Activated T-helper 1 cell treated with anti-CD3 and anti-CD28 coated beads, Interleukin-12 subunit alpha, Interleukin-12 subunit beta, Interleukin-2, Interleukin-4 antibody, amounts not matched to agents 30 ng/mL and 10 ng/mL and 1 ng/mL, durations not matched to agents 14 hours and 24 hours and 36 hours (primary cell): Measurements from ENCODE around the gene SLC66A2. TPM values are rescaled to one million over a fixed set of nuclear protein-coding genes. Genes with fewer than 3 reads are reported as not detected.
A peak's percentile ranks its signal among the peaks of the same experiment; 100 is the strongest.

Experiments used
- DNase-seq: peaks from one replicate; pipeline ENCODE4 v3.0.0; 2021; ENCODE audit warnings: low spot score
- H3K27ac Mint-ChIP-seq: one replicate; pipeline ENCODE4 v1.8.0; 2021; ENCODE audit warnings: mild to moderate bottlenecking, mixed read lengths
- H3K27me3 Mint-ChIP-seq: one replicate; pipeline ENCODE4 v1.8.0; 2022; ENCODE audit warnings: mild to moderate bottlenecking, moderate library complexity, mixed read lengths; ENCODE audit not compliant: insufficient read depth
- H3K36me3 Mint-ChIP-seq: one replicate; pipeline ENCODE4 v1.8.0; 2021; ENCODE audit warnings: low read depth, mixed read lengths
- H3K4me1 Mint-ChIP-seq: one replicate; pipeline ENCODE4 v1.8.0; 2021; ENCODE audit warnings: low read depth, mixed read lengths
- H3K4me3 Mint-ChIP-seq: one replicate; pipeline ENCODE4 v1.8.0; 2021; ENCODE audit warnings: mild to moderate bottlenecking, moderate library complexity, mixed read lengths
- H3K9me3 Mint-ChIP-seq: one replicate; pipeline ENCODE4 v1.8.0; 2021; ENCODE audit warnings: mixed read lengths
- intact Hi-C: fragments of 100-400 bp; cut with micrococcal nuclease; formaldehyde crosslinking; loops from one replicate; pipeline ENCODE4 v1.15.1; 2024
- total RNA-seq: library from RNA; stranded (reverse); gene quantifications from 2 replicates; pipeline ENCODE4 v1.2.3, GENCODE V29; 2022

Gene SLC66A2
- total RNA-seq, 1 donor from 2014 or later = 49.2 TPM

- Mint-ChIP-seq H3K36me3 (peaks cover 16% of the 10 kb centered on the region), H3K4me1 (peaks cover 11% of the 10 kb centered on the region), H3K27ac (no peak overlapping the region), H3K4me3 (no peak overlapping the region), H3K9me3 (peaks cover 2% of the 10 kb centered on the region), H3K27me3 (no peaks in the 10 kb centered on the region)
- no peak for DNase-seq
- intact Hi-C loops = no loop called here
These were observed 47.6 kb downstream of the SLC66A2 start for GRCh38 chr18:79903787-79904356.

- DNase-seq = no peak
- H3K4me3 Mint-ChIP-seq = no peak overlapping the region
- intact Hi-C loops = no loop called here
These were observed 48.3 kb downstream of the SLC66A2 start for GRCh38 chr18:79903071-79903635.

GRCh38 chr18:79902640-79903039 lies 48.8 kb downstream of the SLC66A2 start:
- H3K4me3 Mint-ChIP-seq = no peak overlapping the region
- peaks cover 11% of the 10 kb centered on the region for H3K4me1 Mint-ChIP-seq
- peaks cover 5% of the 10 kb centered on the region for H3K9me3 Mint-ChIP-seq
- no peak overlapping the region for H3K27ac Mint-ChIP-seq
- no peak for DNase-seq
- H3K27me3 Mint-ChIP-seq = no peaks in the 10 kb centered on the region
- H3K36me3 Mint-ChIP-seq = peaks cover 9% of the 10 kb centered on the region
- intact Hi-C loops = no loop called here

More at GRCh38 chr18:79903071-79903635, 48.3 kb downstream of the SLC66A2 start:
- H3K27ac Mint-ChIP-seq = no peak overlapping the region
- H3K27me3 Mint-ChIP-seq = no peaks in the 10 kb centered on the region
- peaks cover 11% of the 10 kb centered on the region for H3K4me1 Mint-ChIP-seq
- no peaks in the 10 kb centered on the region for H3K9me3 Mint-ChIP-seq
- H3K36me3 Mint-ChIP-seq = peaks cover 10% of the 10 kb centered on the region

GRCh38 chr18:79902075-79902474 lies 49.4 kb downstream of the SLC66A2 start:
- H3K36me3 Mint-ChIP-seq = peaks cover 11% of the 10 kb centered on the region
- H3K27me3 Mint-ChIP-seq = no peaks in the 10 kb centered on the region
- DNase-seq = no peak
- no peak overlapping the region for H3K27ac Mint-ChIP-seq
- intact Hi-C loops = no loop called here
- H3K9me3 Mint-ChIP-seq = peaks cover 10% of the 10 kb centered on the region
- H3K4me3 Mint-ChIP-seq = no peak overlapping the region
- peaks cover 11% of the 10 kb centered on the region for H3K4me1 Mint-ChIP-seq

- H3K36me3 Mint-ChIP-seq = peaks cover 12% of the 10 kb centered on the region
- peaks cover 11% of the 10 kb centered on the region for H3K4me1 Mint-ChIP-seq
- DNase-seq = no peak
- no peak overlapping the region for H3K27ac Mint-ChIP-seq
- H3K27me3 Mint-ChIP-seq = no peaks in the 10 kb centered on the region
- H3K9me3 Mint-ChIP-seq = peaks cover 14% of the 10 kb centered on the region
- H3K4me3 Mint-ChIP-seq = no peak overlapping the region
- intact Hi-C loops = no loop called here
These were observed 49.8 kb downstream of the SLC66A2 start for GRCh38 chr18:79901665-79902064.

- Mint-ChIP-seq H3K36me3 (peaks cover 12% of the 10 kb centered on the region), H3K27me3 (no peaks in the 10 kb centered on the region), H3K4me3 (no peak overlapping the region), H3K27ac (no peak overlapping the region), H3K9me3 (peaks cover 20% of the 10 kb centered on the region), H3K4me1 (peaks cover 6% of the 10 kb centered on the region)
- intact Hi-C loops = no loop called here
- DNase-seq = no peak
These were observed 50.6 kb downstream of the SLC66A2 start for GRCh38 chr18:79900610-79901570.

- Mint-ChIP-seq H3K9me3 (peaks cover 30% of the 10 kb centered on the region), H3K27ac (no peak overlapping the region), H3K36me3 (peaks cover 12% of the 10 kb centered on the region), H3K4me1 (no peaks in the 10 kb centered on the region), H3K27me3 (no peaks in the 10 kb centered on the region), H3K4me3 (no peak overlapping the region)
- DNase-seq = no peak
- intact Hi-C loops = no loop called here
These were observed 51.6 kb downstream of the SLC66A2 start for GRCh38 chr18:79899609-79900445.

- Mint-ChIP-seq H3K27me3 (no peaks in the 10 kb centered on the region), H3K36me3 (peaks cover 12% of the 10 kb centered on the region), H3K27ac (no peak overlapping the region), H3K4me3 (no peak overlapping the region), H3K9me3 (peaks cover 36% of the 10 kb centered on the region), H3K4me1 (no peaks in the 10 kb centered on the region)
- intact Hi-C loops = no loop called here
- no peak for DNase-seq
These were observed 52.4 kb downstream of the SLC66A2 start for GRCh38 chr18:79898952-79899608.

- intact Hi-C loops = no loop called here
- peaks cover 46% of the 10 kb centered on the region for H3K9me3 Mint-ChIP-seq
- no peak overlapping the region for H3K27ac Mint-ChIP-seq
- H3K27me3 Mint-ChIP-seq = no peaks in the 10 kb centered on the region
- no peak overlapping the region for H3K4me3 Mint-ChIP-seq
- no peak for DNase-seq
- no peaks in the 10 kb centered on the region for H3K4me1 Mint-ChIP-seq
- peaks cover 10% of the 10 kb centered on the region for H3K36me3 Mint-ChIP-seq
These were observed 53.4 kb downstream of the SLC66A2 start for GRCh38 chr18:79897940-79898625.

- no peaks in the 10 kb centered on the region for H3K4me1 Mint-ChIP-seq
- H3K27me3 Mint-ChIP-seq = no peaks in the 10 kb centered on the region
- H3K4me3 Mint-ChIP-seq = no peak overlapping the region
- intact Hi-C loops = no loop called here
- no peak for DNase-seq
- peaks cover 10% of the 10 kb centered on the region for H3K36me3 Mint-ChIP-seq
- no peak overlapping the region for H3K27ac Mint-ChIP-seq
- H3K9me3 Mint-ChIP-seq = peaks cover 58% of the 10 kb centered on the region
These were observed 54.7 kb downstream of the SLC66A2 start for GRCh38 chr18:79896738-79897137.

GRCh38 chr18:79890674-79891073 lies 60.8 kb downstream of the SLC66A2 start:
- Mint-ChIP-seq H3K27ac (peak overlapping the region; percentile 24), H3K4me1 (peaks cover 10% of the 10 kb centered on the region), H3K9me3 (peaks cover 62% of the 10 kb centered on the region), H3K4me3 (peak overlapping the region; percentile 17), H3K36me3 (peaks cover 9% of the 10 kb centered on the region), H3K27me3 (no peaks in the 10 kb centered on the region)
- intact Hi-C loops = loop anchor here (5.0 kb wide), 1 partner anchor 62 kb away; the partner anchor contains the start of gene SLC66A2
- DNase-seq = no peak

GRCh38 chr18:79889569-79889968 lies 61.9 kb downstream of the SLC66A2 start:
- no peaks in the 10 kb centered on the region for H3K27me3 Mint-ChIP-seq
- intact Hi-C loops = no loop called here
- DNase-seq = no peak
- no peak overlapping the region for H3K27ac Mint-ChIP-seq
- H3K9me3 Mint-ChIP-seq = peaks cover 51% of the 10 kb centered on the region
- H3K4me3 Mint-ChIP-seq = no peak overlapping the region
- peaks cover 10% of the 10 kb centered on the region for H3K4me1 Mint-ChIP-seq
- H3K36me3 Mint-ChIP-seq = peaks cover 9% of the 10 kb centered on the region
